Mucosa of descending colon (tissue), 3 donors: ENCODE measurements around the gene AKAP13. TPM values are rescaled to one million over a fixed set of nuclear protein-coding genes. Genes with fewer than 3 reads are reported as not detected.

ENCODE experiments used
- ATAC-seq: fragments of 200-7000 bp; cut with Tn5 transposase; one replicate; pipeline ENCODE4 v1.9.1; 2020; ENCODE audit warnings: mild to moderate bottlenecking, moderate library complexity
- DNase-seq, 3 donors: peaks; one replicate each; pipeline ENCODE4 v3.0.0-alpha.2; 2020
- H3K36me3 ChIP-seq: fragments of 200-600 bp; one replicate; pipeline ENCODE4 v1.8.0; 2021; ENCODE audit warnings: low read depth, mild to moderate bottlenecking
- H3K4me1 ChIP-seq: fragments of 200-600 bp; one replicate; pipeline ENCODE4 v1.8.0; 2021; ENCODE audit warnings: low read depth, mild to moderate bottlenecking
- H3K4me3 ChIP-seq: fragments of 200-600 bp; one replicate; pipeline ENCODE4 v1.8.0; 2021; ENCODE audit warnings: mild to moderate bottlenecking
- H3K9me3 ChIP-seq: fragments of 200-600 bp; one replicate; pipeline ENCODE4 v1.8.0; 2021; ENCODE audit warnings: mild to moderate bottlenecking
- intact Hi-C, 2 donors: fragments of 100-400 bp; cut with DNase I in 1 of 2; cut with micrococcal nuclease in 1 of 2; formaldehyde crosslinking; loops; one replicate each; pipeline versions ENCODE4 v1.11.0 to v1.11.1; 2022; cut with DNase I, micrococcal nuclease
- long read RNA-seq, 2 donors: library from polyadenylated mRNA; unstranded; transcript quantifications; one replicate each; pipeline ENCODE4 v2.0.0, GENCODE V29; 2019 to 2021
- total RNA-seq, 3 donors: library from RNA; stranded (reverse); fragmentation: NEBNext Ultra II Directional in 2 of 3; extraction: Animal tissue kit (Norgen Biotek cat#: 25700) in 2 of 3; gene quantifications; one replicate each; pipeline versions ENCODE4 v1.2.1 to v1.2.4, GENCODE V29; 2021 to 2023
- TF ChIP-seq, protein P1 (sequence below): fragments of 200-600 bp; IDR thresholded peaks from one replicate; pipeline ENCODE4 v1.8.0; 2022; ENCODE audit warnings: antibody characterized with exemption, mild to moderate bottlenecking
- donor health status: DM: no; HTN: no; CAD: no; lungs with moderate emphysema.
- donor health status: DM: no; HTN: no; CAD: no.
- donor health status: DM: no; HTN: yes; CAD: no.

Gene AKAP13
- 100 to 1,000 TPM; 141 to 173 (median 150) TPM for total RNA-seq
- long read RNA-seq, donor 1, full-length matches to known transcripts, result 7 of 47 reads
- long read RNA-seq, donor 1, partial matches to known transcripts, result 15 of 47 reads
- long read RNA-seq, donor 1, other reads (novel, unspliced or antisense), result 25 of 47 reads
- long read RNA-seq, donor 2, full-length matches to known transcripts, result 4 of 37 reads
- long read RNA-seq, donor 2, partial matches to known transcripts, result 22 of 37 reads
- long read RNA-seq, donor 2, other reads (novel, unspliced or antisense), result 11 of 37 reads

- intact Hi-C loops, result no loop called here
- Histone ChIP-seq H3K4me3 (peak within 1 kb of the TSS; percentile 80), H3K4me1 (peaks cover 20% of the 10 kb centered on the region), H3K36me3 (no peaks in the 10 kb centered on the region), H3K9me3 (no peaks in the 10 kb centered on the region)
- peak; percentile 93 for ATAC-seq
- TF ChIP-seq, protein P1, sequence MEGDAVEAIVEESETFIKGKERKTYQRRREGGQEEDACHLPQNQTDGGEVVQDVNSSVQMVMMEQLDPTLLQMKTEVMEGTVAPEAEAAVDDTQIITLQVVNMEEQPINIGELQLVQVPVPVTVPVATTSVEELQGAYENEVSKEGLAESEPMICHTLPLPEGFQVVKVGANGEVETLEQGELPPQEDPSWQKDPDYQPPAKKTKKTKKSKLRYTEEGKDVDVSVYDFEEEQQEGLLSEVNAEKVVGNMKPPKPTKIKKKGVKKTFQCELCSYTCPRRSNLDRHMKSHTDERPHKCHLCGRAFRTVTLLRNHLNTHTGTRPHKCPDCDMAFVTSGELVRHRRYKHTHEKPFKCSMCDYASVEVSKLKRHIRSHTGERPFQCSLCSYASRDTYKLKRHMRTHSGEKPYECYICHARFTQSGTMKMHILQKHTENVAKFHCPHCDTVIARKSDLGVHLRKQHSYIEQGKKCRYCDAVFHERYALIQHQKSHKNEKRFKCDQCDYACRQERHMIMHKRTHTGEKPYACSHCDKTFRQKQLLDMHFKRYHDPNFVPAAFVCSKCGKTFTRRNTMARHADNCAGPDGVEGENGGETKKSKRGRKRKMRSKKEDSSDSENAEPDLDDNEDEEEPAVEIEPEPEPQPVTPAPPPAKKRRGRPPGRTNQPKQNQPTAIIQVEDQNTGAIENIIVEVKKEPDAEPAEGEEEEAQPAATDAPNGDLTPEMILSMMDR, result no peak
- peak; percentile 95 to 99 (median 96) for DNase-seq
These were observed at the start of gene AKAP13 for GRCh38 chr15:85380217-85380811. TSS of gene AKAP13 (plus strand) at chr15:85380603. CDS start at chr15:85485721, 105,118 bp downstream.

DNA sequence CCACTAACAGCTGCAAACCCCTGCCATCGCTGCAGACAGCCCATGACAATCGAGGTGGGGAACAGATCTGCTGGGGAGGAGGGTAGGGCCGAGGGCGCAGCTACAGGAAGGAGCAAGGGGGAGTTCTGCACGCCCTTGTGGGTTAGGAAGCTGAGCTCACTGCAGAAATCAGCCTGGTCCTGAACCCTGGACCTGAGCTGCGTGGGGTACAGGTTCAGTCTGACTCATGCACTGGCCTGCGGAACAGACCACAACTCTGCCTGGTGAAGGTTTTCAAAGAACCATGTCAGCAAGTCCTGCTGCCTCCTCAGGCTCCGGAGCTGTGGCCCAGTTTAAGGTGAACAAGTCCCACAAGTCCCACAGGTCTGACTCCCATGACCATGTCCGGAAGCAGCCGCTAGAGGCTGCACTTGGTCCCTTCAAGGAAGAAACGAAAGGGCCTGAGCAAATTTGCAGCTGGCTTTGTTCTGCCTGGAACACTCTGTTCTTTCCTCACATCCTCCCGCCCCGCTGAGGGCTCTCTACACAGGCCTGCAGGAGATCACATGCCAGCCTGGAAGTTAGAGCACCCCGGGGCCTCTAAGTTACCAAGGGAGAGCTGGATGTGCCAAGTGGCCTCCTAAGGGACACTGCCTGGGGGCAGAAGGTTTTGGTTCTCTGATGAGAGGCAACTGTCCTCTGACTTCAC is 49.4 kb upstream of the AKAP13 start:
- peak; percentile 86 for ATAC-seq
- intact Hi-C loops, result loop anchor here in 1 of 2 donors (5.0 kb wide), 1 partner anchor 81 kb away; no protein-coding TSS in a partner anchor
- TF ChIP-seq, protein P1, result peak; percentile 75

DNA sequence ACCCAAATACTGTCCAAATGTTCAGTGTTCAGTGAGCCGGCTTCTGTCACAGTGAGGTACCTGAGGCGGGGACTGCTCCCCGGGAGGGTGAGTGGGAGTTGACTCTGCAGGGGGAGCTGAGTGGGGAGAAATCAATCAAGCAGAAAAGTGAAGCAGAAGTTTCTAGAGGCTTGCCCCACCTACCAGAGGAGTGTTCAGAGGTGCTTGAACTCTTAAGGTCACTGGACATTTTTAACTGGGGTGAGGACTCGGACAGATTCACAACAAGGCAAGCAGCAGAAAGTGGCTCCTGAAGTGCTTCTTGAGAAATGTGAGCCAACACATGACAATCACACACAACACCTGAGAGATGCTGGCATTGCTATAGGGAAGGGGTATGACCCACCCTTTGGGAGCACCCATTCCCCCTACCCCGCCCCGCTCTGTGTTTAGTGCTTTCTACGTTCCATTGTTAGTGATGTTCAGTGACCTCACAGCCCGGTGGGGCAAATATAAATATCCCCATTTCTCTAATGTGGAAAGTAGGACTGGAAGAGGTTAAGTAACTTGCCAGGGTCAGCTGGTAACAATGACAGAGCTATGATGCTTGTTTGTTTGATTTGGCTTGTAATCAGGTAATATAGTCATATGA is 48.6 kb upstream of the AKAP13 start:
- DNase-seq, result no peak
- ATAC-seq, result no peak

More for the DNA sequence above, 49.4 kb upstream of the AKAP13 start:
- no peak overlapping the region for H3K4me3 ChIP-seq
- no peaks in the 10 kb centered on the region for H3K9me3 ChIP-seq
- peaks cover 22% of the 10 kb centered on the region for H3K4me1 ChIP-seq
- no peaks in the 10 kb centered on the region for H3K36me3 ChIP-seq
- DNase-seq, result peak; percentile 90 to 92 (median 91)

DNA sequence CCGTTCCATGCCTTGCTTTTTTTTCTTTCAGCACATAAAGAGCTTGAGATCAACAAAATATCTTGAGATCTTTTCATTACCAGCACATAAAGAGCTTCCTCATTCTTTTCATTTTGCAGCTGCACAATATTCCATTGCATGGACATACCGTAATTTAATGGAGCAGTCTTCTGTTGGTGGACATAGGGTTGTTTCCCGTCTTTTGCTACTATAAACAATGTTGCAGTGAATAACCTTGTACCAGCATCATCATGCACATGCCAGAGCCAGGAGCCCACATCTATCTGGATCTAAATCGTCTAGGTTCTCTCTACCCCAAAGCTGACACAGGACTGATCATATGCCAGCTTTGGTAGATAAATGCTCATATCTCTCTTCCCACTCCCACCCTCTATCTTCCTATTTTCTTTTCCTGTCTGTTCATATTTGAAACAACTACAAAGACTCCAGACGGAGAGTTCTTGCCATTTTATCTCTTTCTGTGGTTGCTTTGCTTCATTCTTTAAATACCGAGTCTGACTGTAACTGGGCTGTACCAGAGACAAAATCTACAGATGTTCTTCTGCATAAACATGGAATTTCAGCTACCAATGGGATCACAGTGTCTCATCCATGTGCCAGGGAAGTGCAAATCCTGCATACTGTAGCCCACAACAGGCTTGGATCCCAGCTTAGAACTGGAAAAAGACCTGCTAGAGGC is 47.1 kb upstream of the AKAP13 start:
- DNase-seq (no peak), ATAC-seq (no peak)
- TF ChIP-seq, protein P1, result no peak
- Histone ChIP-seq H3K36me3 (no peaks in the 10 kb centered on the region), H3K4me3 (no peak overlapping the region), H3K4me1 (peaks cover 23% of the 10 kb centered on the region), H3K9me3 (no peaks in the 10 kb centered on the region)
- intact Hi-C loops, result loop anchor here in 1 of 2 donors (5.0 kb wide), 1 partner anchor 79 kb away; no protein-coding TSS in a partner anchor

More for the DNA sequence above, 48.6 kb upstream of the AKAP13 start:
- H3K9me3 ChIP-seq, result no peaks in the 10 kb centered on the region
- intact Hi-C loops, result loop anchor here in 1 of 2 donors (5.0 kb wide), 1 partner anchor 81 kb away; no protein-coding TSS in a partner anchor
- H3K4me1 ChIP-seq, result peaks cover 23% of the 10 kb centered on the region
- TF ChIP-seq, protein P1, result no peak
- no peaks in the 10 kb centered on the region for H3K36me3 ChIP-seq
- H3K4me3 ChIP-seq, result no peak overlapping the region

- no peaks in the 10 kb centered on the region for H3K9me3 ChIP-seq
- DNase-seq (no peak), ATAC-seq (no peak)
- intact Hi-C loops, result loop anchor here in 1 of 2 donors (5.0 kb wide), 1 partner anchor 78 kb away; no protein-coding TSS in a partner anchor
- no peak overlapping the region for H3K4me3 ChIP-seq
- TF ChIP-seq, protein P1, result no peak
- no peaks in the 10 kb centered on the region for H3K36me3 ChIP-seq
- H3K4me1 ChIP-seq, result peaks cover 23% of the 10 kb centered on the region
These were observed 46.2 kb upstream of the AKAP13 start for GRCh38 chr15:85334241-85334640.
